Umbilical cord (tissue), 2 donors: ENCODE measurements around the gene SV2C. TPM values are rescaled to one million over a fixed set of nuclear protein-coding genes. Genes with fewer than 3 reads are reported as not detected.

Experiments
- DNase-seq: peaks from one replicate; pipeline ENCODE4 v3.0.0-alpha.2; 2015; ENCODE audit warnings: low spot score
- total RNA-seq: library from RNA; depleted of rRNA; stranded (reverse); fragments of >200 nt; gene quantifications from one replicate; pipeline ENCODE4 v1.2.3, GENCODE V29; 2014; ENCODE audit warnings: low replicate concordance; ENCODE audit not compliant: insufficient read depth

The SV2C gene
- total RNA-seq, 1 donor from 2014 or later, result 1.2 TPM

DNA sequence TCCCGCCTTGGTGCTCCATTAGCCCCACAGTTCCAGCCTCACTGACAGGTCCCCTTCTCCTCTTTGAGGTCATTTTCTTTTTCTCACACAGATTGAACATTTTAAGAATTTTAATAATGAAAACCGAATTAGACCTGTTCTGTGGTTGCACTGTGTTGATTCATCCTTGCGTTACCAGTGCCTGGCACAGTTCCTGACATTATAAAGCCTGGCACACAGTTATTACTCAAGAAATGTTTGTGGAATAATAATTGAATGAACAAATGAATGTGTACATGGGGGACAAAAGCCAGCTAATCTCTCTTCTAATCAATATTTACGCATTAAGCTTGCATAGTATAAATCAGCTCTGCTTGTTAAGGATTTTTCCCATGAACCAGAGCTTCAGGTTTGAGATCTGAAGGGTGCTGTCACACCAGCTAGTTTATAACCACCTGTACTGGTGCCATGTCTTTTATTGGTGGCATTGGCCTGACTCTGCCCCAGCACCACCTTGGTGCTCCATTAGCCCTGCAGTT lies 80.0 kb downstream of the SV2C start:
- no peak for DNase-seq

DNA sequence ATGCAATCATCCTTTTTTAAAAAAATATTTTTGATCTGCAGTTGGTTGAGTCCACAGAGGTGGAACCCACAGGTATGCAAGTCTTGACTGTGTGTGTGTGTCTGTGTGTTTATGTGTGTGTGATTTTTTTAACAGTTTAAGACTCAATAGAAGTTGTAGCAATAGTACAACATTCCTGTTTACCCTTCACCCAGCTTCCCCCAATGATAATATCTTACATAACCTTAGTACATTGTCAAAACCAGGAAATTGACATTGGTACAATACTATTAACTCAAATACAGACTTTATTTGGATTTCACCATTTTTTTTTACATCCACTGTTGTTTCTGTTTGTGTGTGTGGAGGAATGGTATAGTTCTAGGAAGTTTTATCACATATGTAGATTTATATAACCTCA lies 81.8 kb downstream of the SV2C start:
- no peak for DNase-seq

DNA sequence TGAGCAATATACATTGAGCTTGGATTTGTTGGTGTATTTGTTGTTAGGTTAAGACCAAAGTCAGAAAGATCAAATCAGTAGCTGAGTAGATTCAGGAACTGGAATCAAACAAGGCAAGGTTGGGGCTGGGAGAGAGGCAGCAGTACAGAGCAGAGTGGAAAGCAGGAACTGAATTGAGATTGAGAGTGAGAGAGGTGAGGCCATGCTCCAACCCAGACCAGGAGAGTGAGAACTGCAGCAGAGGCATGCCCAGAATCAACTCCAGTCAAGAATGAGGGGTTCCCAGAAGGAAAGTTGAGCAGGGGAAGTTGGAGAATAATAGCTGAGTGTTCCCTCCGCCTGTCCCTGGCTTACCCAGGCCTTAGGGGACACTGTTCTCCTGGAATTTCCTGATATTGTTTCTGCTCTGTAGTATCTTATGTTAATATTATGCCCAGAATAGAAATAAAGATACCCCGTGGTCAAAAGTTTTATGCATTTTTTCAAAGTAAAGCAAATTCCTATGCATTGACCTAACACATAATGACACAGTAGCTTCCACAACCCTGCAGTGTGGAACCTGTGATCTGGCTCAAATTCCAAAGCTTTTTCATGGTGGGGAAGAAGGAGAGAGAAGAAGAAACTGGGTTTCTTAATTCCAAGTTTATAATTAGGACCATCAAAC lies 82.7 kb downstream of the SV2C start:
- DNase-seq, result peak; percentile 2

DNA sequence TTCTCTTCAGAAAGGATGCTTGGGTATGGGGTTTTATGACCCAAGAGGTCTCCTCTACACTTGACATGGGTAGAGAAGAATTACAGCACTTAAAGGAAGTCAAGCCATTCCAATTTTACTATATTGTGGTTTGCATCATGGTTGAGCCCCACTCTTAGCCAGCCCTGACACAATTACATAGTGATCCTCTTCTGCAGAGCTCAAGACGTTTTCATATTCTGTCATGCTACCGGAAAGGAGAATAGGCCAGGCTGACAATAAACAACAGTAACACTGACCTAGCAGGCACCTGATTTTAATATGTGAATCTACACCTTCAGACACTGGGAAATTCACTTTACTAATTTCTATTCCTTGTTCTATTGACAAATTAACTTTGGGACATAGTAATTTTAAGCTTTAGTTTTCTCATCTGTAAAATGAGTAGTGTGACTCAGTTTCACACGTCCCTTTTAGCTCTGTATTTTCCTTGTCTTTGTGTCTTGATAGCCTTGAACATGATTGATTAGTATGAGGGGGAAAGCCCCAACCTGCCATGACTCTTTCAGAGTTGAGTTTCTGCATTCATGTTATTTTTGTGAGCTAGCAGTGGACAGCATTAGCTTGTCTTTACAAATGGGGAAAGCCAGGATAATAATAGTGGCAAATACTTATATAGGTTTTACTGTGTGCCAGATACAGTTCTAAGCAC lies 83.8 kb downstream of the SV2C start:
- no peak for DNase-seq

DNA sequence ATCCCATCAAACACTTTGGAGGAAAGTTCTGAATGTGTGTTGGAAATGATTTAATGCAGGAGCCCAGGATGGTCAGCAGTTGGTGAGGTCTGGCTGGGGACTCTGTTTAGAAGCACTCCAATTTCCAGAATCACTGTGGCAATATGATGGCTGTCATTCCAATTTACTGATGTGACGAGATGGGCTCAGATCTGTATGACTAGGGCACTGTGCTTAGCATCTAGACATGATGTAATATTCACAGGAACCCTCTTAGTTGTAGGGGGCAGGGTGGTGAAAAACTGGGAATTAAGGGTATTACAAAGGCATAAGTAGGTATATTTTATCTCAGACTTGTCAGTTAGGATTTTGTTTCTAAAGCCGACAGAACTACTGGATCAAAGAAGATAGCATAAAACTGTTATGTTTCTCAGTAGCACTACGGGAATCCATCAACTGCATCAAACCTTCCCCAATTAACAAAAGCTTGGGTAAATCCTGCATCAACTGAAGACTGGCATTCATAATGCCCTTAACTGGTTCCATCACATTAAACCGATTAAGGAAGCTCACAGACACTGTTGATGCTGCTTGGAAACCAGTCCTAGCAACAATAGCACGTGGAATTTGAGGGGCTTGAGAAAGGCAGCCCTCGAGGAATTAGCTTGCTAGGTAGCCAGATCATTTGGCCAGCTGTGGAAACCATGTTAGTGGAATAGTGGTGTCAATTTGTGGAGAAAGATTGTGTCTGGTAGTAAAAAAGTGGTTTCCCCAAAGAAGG lies 86.1 kb downstream of the SV2C start:
- no peak for DNase-seq

DNA sequence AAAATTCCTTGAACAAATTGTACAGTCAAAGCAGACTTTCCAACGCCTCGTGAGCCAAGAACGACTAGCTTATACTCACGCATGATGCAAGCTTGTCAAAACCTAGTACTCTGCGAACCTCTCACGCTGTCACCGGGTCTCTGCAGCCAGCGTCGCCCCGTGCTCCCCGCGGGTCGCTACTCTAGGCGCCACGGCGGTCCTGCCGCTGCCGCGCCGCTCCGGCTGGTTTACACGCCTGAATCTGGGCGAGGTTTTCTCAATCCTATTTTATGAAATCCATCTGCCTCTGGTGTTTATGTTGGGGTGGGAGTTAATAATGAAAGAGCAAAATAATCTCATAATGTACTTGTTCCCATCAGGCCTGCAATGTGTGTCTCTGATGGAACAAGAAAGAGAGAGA lies 90.9 kb downstream of the SV2C start:
- DNase-seq, result no peak

DNA sequence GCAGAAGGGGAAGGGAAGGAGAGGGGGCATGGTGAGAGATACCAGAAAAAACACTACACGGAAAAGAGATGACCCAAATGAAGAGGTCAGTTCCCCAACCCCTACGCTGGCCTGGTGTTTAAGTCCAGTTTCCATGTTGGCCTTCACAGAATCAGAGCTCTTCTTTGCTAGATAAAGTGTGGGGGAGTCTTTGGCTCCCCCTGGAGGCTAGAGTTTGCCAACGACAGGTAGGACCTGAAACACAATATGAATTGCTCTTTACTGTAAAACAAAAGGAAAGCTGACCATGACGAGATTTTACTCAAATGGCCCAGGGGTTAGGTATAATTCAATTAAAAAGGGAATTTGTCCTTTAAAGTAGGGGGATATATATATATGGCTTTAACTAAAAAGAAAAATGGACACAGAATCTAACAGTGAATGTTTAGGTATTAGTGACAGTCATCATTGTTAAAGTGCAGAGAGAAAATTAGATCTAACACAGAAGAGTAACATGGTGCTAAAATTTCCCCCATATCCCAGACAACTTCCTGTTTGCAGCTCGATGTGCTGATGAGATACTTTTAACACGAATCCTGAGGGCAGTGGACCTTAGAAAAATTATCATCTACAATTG lies 92.0 kb downstream of the SV2C start:
- peak; percentile 14 for DNase-seq

DNA sequence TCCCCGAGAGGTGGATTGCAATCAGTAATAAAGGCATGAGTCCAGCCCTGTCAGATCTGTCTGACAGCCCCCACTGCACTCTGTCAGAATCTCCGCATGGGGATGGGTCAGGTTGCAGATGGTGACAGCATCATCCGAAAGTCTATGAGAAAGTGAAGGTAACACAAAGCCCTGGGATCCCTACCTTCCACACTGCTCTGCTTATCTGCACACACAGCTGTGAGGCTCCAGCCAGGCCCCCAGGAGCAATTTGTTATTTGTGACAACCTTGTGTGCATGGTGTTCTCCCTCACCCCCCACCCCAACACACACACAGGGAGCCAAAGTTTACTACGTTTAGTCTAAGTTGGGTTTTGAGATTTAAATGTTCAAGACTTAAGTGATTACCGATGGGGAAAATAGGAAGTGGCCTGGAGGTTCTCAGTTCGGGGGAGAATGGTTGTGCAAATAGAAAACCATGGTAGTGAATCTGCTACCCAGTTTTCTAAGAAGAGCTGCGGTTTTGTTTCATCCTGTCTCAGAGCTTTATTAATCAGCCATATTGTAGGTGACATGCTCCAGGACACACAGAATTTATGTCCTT lies 92.7 kb downstream of the SV2C start:
- DNase-seq, result no peak

DNA sequence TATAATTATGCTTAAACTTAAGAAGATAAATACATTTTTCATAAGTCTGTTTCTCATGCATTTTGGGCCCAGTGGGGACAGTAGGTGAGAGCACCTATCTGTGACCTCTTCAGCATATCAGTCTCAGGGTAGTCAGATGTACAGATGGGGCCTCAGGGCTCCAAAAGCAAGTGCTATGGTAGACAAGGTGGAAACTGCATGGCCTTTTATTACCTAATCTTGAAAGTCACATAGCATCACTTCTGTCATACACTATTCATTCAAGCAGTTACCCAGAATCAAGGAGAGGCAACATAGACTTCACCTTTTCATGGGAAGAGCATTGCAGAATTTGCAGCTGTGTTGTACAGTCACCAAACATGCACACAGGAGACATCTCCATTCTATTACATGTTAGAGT lies 94.8 kb downstream of the SV2C start:
- no peak for DNase-seq

DNA sequence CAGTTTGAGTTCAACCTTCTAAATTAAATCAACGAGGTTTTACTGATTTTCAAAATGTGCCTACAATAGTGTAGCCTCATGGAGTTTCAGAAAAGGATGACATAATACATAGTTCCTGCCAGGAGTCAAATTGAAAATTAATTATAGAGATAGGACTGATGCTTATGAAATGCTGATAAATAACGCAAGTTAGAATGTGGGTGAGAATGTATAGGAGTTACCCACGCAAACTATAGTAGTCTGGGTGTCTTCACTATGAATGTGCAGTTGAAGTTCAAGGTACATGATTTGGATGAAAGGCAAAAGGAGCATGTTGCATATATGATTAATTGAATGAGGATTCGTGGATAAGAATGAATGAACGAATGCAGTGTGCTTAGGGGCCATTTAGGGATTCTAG lies 95.7 kb downstream of the SV2C start:
- DNase-seq, result no peak

DNA sequence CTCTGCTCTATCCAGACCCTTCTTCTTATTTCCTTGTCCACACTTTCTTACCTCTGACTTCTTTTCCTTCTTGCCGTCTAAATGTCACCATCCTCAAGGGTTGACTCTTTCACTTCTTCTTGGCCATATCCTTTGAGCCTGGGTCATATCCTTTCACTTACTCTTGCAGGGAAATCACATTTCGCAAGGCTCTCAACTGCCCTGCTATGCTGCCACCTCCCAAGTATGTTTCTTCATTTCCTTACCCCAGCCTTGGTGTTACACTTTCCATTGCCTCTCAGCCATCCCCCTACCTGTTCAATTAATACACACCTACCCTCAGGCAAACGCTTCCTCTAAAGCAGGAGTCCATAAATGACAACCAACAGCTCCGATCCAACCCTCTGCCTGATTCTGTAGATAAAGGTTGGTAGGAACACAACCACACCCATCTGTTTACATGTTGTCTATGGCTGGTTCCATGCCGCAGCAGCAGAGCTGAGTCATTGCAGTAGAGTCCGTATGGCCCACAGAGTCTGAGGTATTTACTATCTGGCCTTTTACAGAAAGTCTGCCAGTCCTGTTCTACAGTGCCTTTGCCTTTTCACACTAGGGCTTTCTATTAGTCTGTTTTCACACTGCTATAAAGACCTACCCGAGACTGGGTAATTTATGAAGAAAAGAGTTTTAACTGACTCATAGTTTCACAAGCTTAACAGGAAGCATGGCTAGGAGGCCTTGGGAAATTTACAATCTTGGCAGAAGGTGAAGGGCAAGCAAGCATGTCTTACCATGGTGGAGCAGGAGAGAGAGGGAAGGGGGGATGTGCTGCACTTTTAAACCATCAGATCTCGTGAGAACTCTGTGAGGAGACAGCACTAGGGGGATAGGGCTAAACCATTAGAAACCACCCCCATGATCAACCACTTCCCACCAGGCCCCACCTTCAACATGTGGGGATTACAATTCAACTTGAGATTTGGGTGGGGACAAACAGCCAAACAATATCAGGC lies 97.9 kb downstream of the SV2C start:
- DNase-seq, result peak; percentile 5

DNA sequence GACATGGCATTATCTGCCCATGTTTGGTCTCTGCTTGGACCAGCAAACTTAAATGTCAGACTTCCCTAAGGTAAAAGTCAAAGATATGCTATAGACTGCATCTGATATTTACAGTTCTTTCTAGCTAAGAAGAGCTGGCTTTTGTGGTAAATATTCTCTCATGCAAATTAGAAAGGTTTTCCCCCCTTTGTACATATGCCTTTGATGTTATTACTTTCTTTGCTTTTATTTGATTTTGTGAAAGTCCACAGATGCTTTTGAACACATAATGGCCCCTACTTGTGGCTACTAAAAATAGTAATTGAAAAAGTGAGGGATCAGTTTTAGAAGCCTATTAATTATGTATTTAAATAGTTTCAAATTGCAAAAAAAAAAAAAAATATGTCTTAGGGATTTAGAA lies 104.2 kb downstream of the SV2C start:
- DNase-seq, result no peak

DNA sequence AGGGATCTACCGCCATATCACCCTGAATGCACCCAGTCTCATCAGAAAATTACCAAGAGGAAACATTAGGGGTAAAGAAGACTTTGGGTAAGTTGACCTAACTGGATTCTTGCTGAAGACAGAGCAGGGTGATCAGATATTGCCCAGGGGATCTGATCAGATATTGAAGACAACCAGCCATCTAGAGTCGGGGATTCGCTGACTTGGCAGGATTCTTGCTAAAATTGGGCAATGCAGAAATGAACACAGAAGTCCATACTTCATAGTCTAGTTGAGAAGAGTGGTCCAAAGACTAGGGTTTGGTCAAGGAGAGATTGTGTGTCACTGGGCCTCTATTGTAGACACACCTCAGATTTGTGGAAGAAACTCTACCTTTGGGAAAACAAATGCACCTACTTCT lies 107.2 kb downstream of the SV2C start:
- no peak for DNase-seq

DNA sequence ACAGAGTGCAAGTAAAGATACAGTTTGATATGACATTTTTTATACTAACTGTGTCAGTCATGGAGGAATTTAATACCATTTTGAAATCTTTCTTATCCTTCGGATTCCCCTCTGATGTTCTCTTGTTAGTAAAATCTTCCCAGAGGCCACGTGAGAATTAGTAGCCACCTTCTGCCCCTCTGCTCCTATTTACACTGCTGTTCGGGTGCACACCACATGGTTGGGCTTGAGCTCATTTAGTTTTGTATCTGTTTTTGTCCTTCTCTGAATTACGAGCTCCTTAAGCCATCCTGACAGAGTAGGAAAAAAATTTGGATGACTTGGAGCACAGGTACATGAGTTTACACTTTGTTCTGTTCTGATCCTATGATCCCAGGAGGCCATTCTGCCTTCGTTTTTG lies 109.7 kb downstream of the SV2C start:
- DNase-seq, result no peak

DNA sequence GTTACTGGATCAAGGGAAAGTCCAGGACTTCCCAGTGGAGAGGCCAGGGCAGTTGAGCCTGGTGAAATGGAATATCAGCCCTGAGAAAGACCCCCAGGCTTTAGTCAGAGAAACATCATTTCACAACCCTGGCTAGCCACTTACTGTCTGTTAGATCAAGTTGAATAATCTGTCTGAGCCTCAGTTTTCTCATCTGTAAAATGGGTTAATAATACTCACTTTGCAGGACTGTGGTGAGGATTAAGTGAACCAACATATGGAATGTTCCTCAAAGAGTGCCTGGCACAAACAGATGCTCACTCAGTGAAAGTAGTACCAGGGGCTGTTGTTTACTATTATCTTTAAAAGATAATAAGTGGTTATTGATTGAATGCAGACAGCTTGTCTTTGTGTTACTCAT lies 110.5 kb downstream of the SV2C start:
- no peak for DNase-seq

DNA sequence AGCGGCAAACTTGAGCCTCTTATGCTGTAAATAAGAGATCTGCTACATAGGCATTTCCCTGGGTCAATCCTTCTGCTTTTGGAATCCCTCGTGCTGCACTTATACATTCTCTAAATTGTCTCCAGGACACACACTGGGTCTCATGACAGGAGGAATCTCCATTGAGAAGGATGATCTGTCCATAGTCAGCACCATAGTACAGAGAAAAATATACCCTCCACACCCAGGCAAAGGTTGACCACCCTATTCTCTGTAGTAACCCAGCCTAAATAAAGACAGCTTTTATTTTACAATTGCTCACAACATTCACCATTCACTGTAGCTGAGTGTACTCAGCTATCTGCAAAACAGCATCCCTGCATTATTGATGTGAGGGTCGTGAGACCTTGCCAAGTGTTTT lies 111.2 kb downstream of the SV2C start:
- no peak for DNase-seq

DNA sequence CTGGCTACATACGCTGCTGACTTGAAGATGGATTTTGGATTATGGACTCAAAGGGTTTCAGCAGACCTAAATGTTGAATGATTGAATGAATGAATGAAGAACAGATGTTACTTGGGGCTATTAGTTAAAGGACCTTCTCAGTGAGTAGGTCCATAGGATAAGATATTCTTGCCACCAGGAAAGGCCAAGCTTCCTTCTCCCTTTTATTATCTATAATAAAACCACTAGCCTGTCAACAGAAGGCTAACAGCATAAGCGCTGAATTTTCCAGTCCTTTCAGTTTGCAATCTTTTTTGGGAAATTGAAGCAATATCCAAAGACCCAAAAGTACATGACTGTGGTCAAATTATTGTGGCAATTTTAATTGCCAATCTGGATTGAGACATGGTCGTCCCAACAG lies 113.3 kb downstream of the SV2C start:
- DNase-seq, result no peak

DNA sequence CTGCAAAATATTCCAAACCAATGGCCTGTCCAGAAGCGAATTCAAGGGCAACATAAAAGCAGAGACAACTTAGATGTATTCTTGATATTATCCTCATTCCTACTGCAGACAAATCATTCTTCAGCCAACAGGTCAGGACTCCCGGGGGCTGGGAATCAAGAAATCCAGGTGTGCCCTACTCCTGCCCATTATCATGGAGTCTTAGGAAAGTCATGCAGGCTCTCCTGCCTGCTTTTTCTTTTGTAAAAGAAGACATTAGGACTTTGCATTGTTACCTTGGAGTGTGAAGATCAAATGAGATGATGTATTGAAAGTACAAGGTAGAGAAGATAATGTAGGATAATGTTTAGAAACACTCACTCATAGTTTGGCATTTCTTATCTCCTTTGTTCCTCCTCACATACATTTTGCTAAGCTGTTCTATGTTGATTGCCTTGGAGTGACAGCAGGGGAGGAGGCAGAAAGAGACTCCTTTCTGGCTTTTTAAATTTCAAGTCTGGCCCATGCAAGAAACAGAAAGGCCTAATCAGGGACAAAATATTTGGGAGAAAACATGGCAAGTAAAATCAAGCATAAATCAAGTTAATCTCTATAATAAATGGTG lies 113.8 kb downstream of the SV2C start:
- DNase-seq, result no peak

DNA sequence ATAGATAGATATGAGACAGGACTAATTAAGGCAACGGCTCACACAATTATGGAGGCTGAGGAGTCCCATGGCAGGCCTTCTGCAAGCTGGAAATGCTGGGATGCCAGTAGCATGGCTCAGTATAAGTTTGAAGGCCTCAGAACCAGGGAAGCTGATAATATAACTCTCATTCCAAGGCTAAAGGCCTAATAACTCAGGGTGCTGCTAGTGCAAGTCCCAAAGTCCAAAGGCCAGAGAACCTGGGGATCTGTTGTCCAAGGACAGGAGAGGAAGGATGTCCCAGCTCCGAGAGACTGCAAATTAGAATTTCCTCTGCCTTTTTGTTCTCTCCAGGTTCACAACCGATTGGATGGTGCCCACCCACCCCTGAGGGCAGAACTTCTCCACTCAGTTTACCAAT lies 114.5 kb downstream of the SV2C start:
- DNase-seq, result no peak
